ENCODE data around the gene MRPL24.

The MRPL24 gene

GRCh38 chr1:156744344-156744743 lies 3.5 kb upstream of the MRPL24 start:
- Mint-ChIP-seq H3K27ac (peak overlapping the region in 2 of 3 experiments; percentile 73 to 99), H3K4me3 (no peak overlapping the region)

DNA sequence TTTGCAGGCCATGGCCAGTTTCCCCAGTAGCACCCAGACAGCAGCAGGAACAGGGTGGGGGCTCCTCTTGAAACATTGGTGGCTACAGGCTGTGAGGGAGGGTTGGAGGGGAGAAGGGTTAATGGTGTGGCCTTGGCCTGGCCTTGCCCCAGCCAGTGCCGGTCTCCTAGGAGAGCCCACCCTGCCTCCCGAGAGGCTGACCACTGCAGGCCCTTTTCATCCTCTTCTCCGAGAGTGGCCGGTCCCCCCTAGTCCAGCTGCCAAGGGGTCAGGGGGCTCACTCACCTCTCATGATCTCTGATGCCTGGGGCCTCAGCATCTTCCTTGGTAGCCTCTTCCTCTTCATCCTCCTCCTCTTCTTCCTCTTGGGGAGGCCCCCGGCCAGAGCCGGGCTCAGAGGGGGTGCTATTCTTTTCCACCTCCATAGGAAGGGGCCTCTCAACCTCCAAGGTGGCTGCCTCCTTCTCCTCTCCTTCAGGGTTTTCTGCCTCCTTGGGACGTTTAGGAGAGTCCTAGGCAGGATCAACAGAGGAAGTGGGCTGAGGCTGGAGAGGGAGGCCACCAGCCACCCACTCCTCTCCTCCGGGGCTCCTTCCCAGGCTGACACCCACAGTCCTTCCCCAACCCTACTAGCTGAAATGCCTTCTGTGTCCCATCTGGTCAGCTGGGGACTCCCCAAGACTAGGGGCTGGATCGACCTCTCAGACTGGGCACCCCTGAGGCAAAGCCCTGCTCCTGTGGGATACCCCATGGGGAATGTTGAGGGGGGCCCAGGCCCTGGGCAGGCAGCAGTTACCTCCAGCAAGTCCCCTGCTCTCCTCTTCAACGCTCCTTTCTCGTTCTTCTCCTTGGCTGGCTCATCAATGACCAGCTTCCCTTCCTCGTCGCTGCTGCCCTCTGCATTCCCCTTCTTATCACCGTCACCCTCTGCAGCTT lies 2.7 kb upstream of the MRPL24 start:
- H3K4me3 Mint-ChIP-seq = no peak overlapping the region
- no peak for TF ChIP-seq CTCF (IDR thresholded peaks at IDR 0.05; ENCODE audit: unreplicated experiment in 3 of 3)
- H3K27me3 Mint-ChIP-seq (ENCODE audit: low read depth) = no peaks in the 10 kb centered on the region
- no peaks in the 10 kb centered on the region for H3K9me3 Mint-ChIP-seq
- peaks cover 22% of the 10 kb centered on the region for H3K36me3 Mint-ChIP-seq (ENCODE audit: low read depth)
- H3K27ac Mint-ChIP-seq = peak overlapping the region; percentile 21 to 96 (median 73)
- peaks cover 60% of the 10 kb centered on the region for H3K4me1 Mint-ChIP-seq

More at GRCh38 chr1:156744344-156744743, 3.5 kb upstream of the MRPL24 start:
- H3K4me1 Mint-ChIP-seq = peaks cover 62% of the 10 kb centered on the region
- peaks cover 22% of the 10 kb centered on the region for H3K36me3 Mint-ChIP-seq (ENCODE audit: low read depth)
- H3K9me3 Mint-ChIP-seq = no peaks in the 10 kb centered on the region
- no peak for TF ChIP-seq CTCF (IDR thresholded peaks at IDR 0.05; ENCODE audit: unreplicated experiment in 3 of 3)
- H3K27me3 Mint-ChIP-seq (ENCODE audit: low read depth) = no peaks in the 10 kb centered on the region

GRCh38 chr1:156742801-156743200 lies 1.9 kb upstream of the MRPL24 start:
- Mint-ChIP-seq H3K27me3 (ENCODE audit: low read depth) (no peaks in the 10 kb centered on the region), H3K27ac (peak overlapping the region; percentile 94 to 96 (median 96)), H3K9me3 (no peaks in the 10 kb centered on the region), H3K4me3 (peak overlapping the region in 2 of 3 experiments; percentile 34 to 35), H3K4me1 (peaks cover 52% of the 10 kb centered on the region), H3K36me3 (ENCODE audit: low read depth) (peaks cover 22% of the 10 kb centered on the region)
- no peak for TF ChIP-seq CTCF (IDR thresholded peaks at IDR 0.05; ENCODE audit: unreplicated experiment in 3 of 3)

GRCh38 chr1:156742017-156742416 lies 1.1 kb upstream of the MRPL24 start:
- H3K4me3 Mint-ChIP-seq = peak overlapping the region; percentile 12 to 96 (median 65)
- no peak for TF ChIP-seq CTCF (IDR thresholded peaks at IDR 0.05; ENCODE audit: unreplicated experiment in 3 of 3)
- peaks cover 46% of the 10 kb centered on the region for H3K4me1 Mint-ChIP-seq
- peaks cover 27% of the 10 kb centered on the region for H3K36me3 Mint-ChIP-seq (ENCODE audit: low read depth)
- no peaks in the 10 kb centered on the region for H3K27me3 Mint-ChIP-seq (ENCODE audit: low read depth)
- H3K9me3 Mint-ChIP-seq = no peaks in the 10 kb centered on the region
- peak overlapping the region; percentile 94 to 96 (median 96) for H3K27ac Mint-ChIP-seq

DNA sequence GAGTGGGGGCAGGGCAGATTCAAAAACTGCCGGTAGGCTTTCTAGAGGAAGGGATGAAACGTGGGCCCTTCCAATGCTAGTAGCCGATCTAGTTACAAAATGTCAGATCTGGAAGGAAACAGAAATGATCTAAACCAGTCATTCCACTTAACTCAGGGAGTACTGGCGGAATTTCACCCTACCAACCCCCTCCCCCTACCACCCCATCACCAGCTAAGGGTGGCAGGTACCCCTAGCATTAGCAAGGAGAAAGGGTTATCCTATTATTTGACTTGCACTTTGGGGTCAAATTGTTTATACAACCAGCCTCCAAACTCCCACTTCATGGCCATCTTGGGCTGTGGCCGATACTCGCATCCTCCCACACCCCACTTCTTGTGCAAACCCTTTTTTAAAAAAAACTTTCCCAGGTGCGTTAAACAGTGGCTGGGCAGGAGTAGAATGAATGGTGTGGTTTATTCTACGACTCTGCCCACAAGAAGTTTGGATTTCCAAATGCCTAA lies 644 bp upstream of the MRPL24 start:
- Mint-ChIP-seq H3K4me3 (peak overlapping the region; percentile 93 to 96 (median 94)), H3K36me3 (ENCODE audit: low read depth) (peaks cover 27% of the 10 kb centered on the region), H3K4me1 (peaks cover 42% of the 10 kb centered on the region), H3K9me3 (no peaks in the 10 kb centered on the region), H3K27ac (peak overlapping the region; percentile 94 to 96 (median 96)), H3K27me3 (ENCODE audit: low read depth) (no peaks in the 10 kb centered on the region)
- no peak for TF ChIP-seq CTCF (IDR thresholded peaks at IDR 0.05; ENCODE audit: unreplicated experiment in 3 of 3)
